GM23338 (cell line): ENCODE results near the gene GBF1. TPM values are rescaled to one million over a fixed set of nuclear protein-coding genes. Genes with fewer than 3 reads are reported as not detected.

Experiments
- CTCF ChIP-seq, 2 experiments: fragments of 200-600 bp in 1 of 2; sonication (generic) in 1 of 2; conservative IDR thresholded peaks; 2 replicates each; pipeline versions ENCODE4 v1.5.1 to v1.6.1; 2016 to 2017; ENCODE audit warnings: antibody characterized with exemption in 2 of 2, low read depth in 2 of 2, mild to moderate bottlenecking in 2 of 2, moderate library complexity in 1 of 2
- EZH2 ChIP-seq: fragments of 200-600 bp; sonication (generic); IDR thresholded peaks from one replicate; pipeline ENCODE4 v1.8.0; 2017; ENCODE audit warnings: antibody characterized with exemption, mild to moderate bottlenecking, low read depth; ENCODE audit not compliant: unreplicated experiment
- EZH2phosphoT487 ChIP-seq: fragments of 200-600 bp; sonication (generic); IDR thresholded peaks from one replicate; pipeline ENCODE4 v1.8.1; 2018; ENCODE audit warnings: antibody characterized with exemption; ENCODE audit not compliant: unreplicated experiment
- STAT1 ChIP-seq: IDR thresholded peaks from one replicate; pipeline ENCODE4 v1.6.1; 2016; ENCODE audit warnings: antibody characterized with exemption; ENCODE audit not compliant: unreplicated experiment
- ZNF331 ChIP-seq: fragments of 250-450 bp; sonication (Bioruptor Pico); IDR thresholded peaks from 2 replicates; pipeline ENCODE4 v1.5.0; 2020; ENCODE audit warnings: low read depth, mild to moderate bottlenecking, moderate library complexity
- polyA plus RNA-seq: library from polyadenylated mRNA; unstranded; fragments of >200 nt; fragmentation: Nextera tagmentation; extraction: Ambion mirVana; gene quantifications from 2 replicates; pipeline ENCODE4 v1.2.1, GENCODE V29; 2016
- total RNA-seq: library from RNA; depleted of rRNA; stranded (reverse); fragments of >200 nt; shearing (Covaris generic); gene quantifications from 2 replicates; pipeline ENCODE4 v1.2.3, GENCODE V29; 2014
- TF ChIP-seq, protein P1 (sequence below): fragments of 250-450 bp; sonication (Bioruptor Pico); IDR thresholded peaks from 2 replicates; pipeline ENCODE4 v1.5.0; 2020; ENCODE audit warnings: mild to moderate bottlenecking, moderate library complexity
- TF ChIP-seq, protein P2 (sequence below): IDR thresholded peaks from 2 replicates; pipeline ENCODE4 v1.6.1; 2016; ENCODE audit warnings: antibody characterized with exemption

The GBF1 gene
- total and polyA plus RNA-seq, 2 experiments from 2014 or later, result 6.5 to 27.2 TPM

DNA sequence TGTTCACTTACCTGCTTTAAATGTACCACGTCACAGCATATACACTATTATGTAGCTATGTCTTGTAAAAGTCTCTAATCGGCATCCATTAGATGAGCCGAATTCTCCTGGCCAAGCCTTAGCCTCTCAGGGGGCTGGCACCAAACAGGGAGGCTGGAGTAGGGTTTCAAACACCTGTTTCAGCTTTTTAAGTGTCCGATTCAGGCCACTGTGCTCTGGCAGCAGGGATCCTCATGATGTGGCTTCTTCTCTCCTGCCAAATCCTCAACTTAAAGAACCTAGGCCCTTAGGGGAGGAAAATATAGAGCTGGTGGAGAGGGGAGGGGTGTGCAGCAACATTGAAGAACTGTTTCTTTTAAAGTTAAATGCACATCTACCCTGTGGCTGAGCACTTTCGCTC is 81.7 kb downstream of the GBF1 start (continued):
- TF ChIP-seq, protein P1, sequence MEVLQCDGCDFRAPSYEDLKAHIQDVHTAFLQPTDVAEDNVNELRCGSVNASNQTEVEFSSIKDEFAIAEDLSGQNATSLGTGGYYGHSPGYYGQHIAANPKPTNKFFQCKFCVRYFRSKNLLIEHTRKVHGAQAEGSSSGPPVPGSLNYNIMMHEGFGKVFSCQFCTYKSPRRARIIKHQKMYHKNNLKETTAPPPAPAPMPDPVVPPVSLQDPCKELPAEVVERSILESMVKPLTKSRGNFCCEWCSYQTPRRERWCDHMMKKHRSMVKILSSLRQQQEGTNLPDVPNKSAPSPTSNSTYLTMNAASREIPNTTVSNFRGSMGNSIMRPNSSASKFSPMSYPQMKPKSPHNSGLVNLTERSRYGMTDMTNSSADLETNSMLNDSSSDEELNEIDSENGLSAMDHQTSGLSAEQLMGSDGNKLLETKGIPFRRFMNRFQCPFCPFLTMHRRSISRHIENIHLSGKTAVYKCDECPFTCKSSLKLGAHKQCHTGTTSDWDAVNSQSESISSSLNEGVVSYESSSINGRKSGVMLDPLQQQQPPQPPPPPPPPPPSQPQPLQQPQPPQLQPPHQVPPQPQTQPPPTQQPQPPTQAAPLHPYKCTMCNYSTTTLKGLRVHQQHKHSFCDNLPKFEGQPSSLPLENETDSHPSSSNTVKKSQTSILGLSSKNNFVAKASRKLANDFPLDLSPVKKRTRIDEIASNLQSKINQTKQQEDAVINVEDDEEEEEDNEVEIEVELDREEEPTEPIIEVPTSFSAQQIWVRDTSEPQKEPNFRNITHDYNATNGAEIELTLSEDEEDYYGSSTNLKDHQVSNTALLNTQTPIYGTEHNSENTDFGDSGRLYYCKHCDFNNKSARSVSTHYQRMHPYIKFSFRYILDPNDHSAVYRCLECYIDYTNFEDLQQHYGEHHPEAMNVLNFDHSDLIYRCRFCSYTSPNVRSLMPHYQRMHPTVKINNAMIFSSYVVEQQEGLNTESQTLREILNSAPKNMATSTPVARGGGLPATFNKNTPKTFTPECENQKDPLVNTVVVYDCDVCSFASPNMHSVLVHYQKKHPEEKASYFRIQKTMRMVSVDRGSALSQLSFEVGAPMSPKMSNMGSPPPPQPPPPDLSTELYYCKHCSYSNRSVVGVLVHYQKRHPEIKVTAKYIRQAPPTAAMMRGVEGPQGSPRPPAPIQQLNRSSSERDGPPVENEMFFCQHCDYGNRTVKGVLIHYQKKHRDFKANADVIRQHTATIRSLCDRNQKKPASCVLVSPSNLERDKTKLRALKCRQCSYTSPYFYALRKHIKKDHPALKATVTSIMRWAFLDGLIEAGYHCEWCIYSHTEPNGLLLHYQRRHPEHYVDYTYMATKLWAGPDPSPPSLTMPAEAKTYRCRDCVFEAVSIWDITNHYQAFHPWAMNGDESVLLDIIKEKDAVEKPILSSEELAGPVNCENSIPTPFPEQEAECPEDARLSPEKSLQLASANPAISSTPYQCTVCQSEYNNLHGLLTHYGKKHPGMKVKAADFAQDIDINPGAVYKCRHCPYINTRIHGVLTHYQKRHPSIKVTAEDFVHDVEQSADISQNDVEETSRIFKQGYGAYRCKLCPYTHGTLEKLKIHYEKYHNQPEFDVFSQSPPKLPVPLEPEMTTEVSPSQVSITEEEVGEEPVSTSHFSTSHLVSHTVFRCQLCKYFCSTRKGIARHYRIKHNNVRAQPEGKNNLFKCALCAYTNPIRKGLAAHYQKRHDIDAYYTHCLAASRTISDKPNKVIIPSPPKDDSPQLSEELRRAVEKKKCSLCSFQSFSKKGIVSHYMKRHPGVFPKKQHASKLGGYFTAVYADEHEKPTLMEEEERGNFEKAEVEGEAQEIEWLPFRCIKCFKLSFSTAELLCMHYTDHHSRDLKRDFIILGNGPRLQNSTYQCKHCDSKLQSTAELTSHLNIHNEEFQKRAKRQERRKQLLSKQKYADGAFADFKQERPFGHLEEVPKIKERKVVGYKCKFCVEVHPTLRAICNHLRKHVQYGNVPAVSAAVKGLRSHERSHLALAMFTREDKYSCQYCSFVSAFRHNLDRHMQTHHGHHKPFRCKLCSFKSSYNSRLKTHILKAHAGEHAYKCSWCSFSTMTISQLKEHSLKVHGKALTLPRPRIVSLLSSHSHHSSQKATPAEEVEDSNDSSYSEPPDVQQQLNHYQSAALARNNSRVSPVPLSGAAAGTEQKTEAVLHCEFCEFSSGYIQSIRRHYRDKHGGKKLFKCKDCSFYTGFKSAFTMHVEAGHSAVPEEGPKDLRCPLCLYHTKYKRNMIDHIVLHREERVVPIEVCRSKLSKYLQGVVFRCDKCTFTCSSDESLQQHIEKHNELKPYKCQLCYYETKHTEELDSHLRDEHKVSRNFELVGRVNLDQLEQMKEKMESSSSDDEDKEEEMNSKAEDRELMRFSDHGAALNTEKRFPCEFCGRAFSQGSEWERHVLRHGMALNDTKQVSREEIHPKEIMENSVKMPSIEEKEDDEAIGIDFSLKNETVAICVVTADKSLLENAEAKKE (CRISPR knock-in tag), result no peak
- no peak for TF ChIP-seq ZNF331 (CRISPR knock-in tag)
- no peak for TF ChIP-seq EZH2
- no peak for TF ChIP-seq EZH2phosphoT487
- TF ChIP-seq, protein P2, sequence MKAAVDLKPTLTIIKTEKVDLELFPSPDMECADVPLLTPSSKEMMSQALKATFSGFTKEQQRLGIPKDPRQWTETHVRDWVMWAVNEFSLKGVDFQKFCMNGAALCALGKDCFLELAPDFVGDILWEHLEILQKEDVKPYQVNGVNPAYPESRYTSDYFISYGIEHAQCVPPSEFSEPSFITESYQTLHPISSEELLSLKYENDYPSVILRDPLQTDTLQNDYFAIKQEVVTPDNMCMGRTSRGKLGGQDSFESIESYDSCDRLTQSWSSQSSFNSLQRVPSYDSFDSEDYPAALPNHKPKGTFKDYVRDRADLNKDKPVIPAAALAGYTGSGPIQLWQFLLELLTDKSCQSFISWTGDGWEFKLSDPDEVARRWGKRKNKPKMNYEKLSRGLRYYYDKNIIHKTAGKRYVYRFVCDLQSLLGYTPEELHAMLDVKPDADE, result no peak
- TF ChIP-seq CTCF (conservative IDR thresholded peaks at IDR 0.05; ENCODE audit: low read depth in 2 of 2), result no peak
- no peak for TF ChIP-seq STAT1
